Measurements from ENCODE around the gene TPP1.

- TF ChIP-seq CTCF (IDR thresholded peaks at IDR 0.05 in 4 of 5, conservative IDR thresholded peaks at IDR 0.05 in 1 of 5): no peak
- no peak for TF ChIP-seq POLR2A (IDR thresholded peaks at IDR 0.05)
These were observed 18.2 kb downstream of the TPP1 start for GRCh38 chr11:6601041-6601461.
